IMR-90 (cell line): ENCODE data around the gene SRC. TPM values are rescaled to one million over a fixed set of nuclear protein-coding genes. Genes with fewer than 3 reads are reported as not detected.

Experiments used
- ATAC-seq: fragments of 200-7000 bp; cut with Tn5 transposase; 2 replicates; pipeline ENCODE4 v1.9.1; 2020; ENCODE audit warnings: low read depth, mild to moderate bottlenecking, moderate library complexity
- BruUV-seq: library from RNA; stranded (reverse); fragments of 400-500 nt; replicated peaks from 2 replicates; lab custom pipeline; 2021; lab: Mats Ljungman, UMichigan
- CTCF ChIA-PET: fragments of 300-600 bp; formaldehyde crosslinking; extraction: SDS; loops from one replicate; lab custom pipeline; 2021; ENCODE audit warnings: antibody characterized with exemption; lab: Yijun Ruan, JAX
- POLR2A ChIA-PET: fragments of 300-600 bp; sonication (Branson Sonifier 250); formaldehyde crosslinking; loops from one replicate; lab custom pipeline; 2022; ENCODE audit warnings: antibody characterized with exemption; ENCODE audit not compliant: unreplicated experiment; lab: Charles Lee
- DNase-seq: peaks from one replicate; pipeline ENCODE4 v3.0.0; 2013
- H2AFZ ChIP-seq: replicated peaks from 2 replicates; pipeline ENCODE3; 2013; ENCODE audit warnings: low read length, mild to moderate bottlenecking; ENCODE audit not compliant: poor library complexity
- H2AK5ac ChIP-seq: 2 replicates; pipeline ENCODE4 v1.6.1; 2013; ENCODE audit warnings: low read depth, low read length, inconsistent platforms
- H2AK9ac ChIP-seq: replicated peaks from 2 replicates; pipeline ENCODE3; 2013; ENCODE audit warnings: mild to moderate bottlenecking, low read depth, low read length, moderate library complexity; ENCODE audit not compliant: poor library complexity
- H2BK120ac ChIP-seq: 2 replicates; pipeline ENCODE4 v1.6.1; 2013; ENCODE audit warnings: low read depth, low read length, inconsistent platforms
- H2BK15ac ChIP-seq: 3 replicates; pipeline ENCODE4 v1.6.1; 2013; ENCODE audit warnings: low read depth, low read length, inconsistent platforms
- H2BK20ac ChIP-seq: 2 replicates; pipeline ENCODE4 v1.6.1; 2013; ENCODE audit warnings: low read depth, mild to moderate bottlenecking, inconsistent platforms, low read length, moderate library complexity
- H2BK5ac ChIP-seq: 2 replicates; pipeline ENCODE4 v1.6.1; 2013; ENCODE audit warnings: mild to moderate bottlenecking, low read depth, low read length, inconsistent platforms; ENCODE audit not compliant: poor library complexity, severe bottlenecking
- H3K14ac ChIP-seq: replicated peaks from 2 replicates; pipeline ENCODE4 v1.6.1; 2013; ENCODE audit warnings: low read depth, low read length, inconsistent platforms
- H3K18ac ChIP-seq: 2 replicates; pipeline ENCODE4 v1.6.1; 2013; ENCODE audit warnings: low read depth, low read length, control low read depth
- H3K23ac ChIP-seq: 2 replicates; pipeline ENCODE4 v1.6.1; 2013; ENCODE audit warnings: low read depth, low read length, inconsistent platforms
- H3K27ac ChIP-seq: 2 replicates; pipeline ENCODE4 v1.5.1; 2013; ENCODE audit warnings: mild to moderate bottlenecking, control low read depth, low read length; ENCODE audit not compliant: insufficient read depth
- H3K27me3 ChIP-seq: 2 replicates; pipeline ENCODE4 v1.6.1; 2013; ENCODE audit warnings: low read length; ENCODE audit not compliant: control insufficient read depth, insufficient read depth
- H3K36me3 ChIP-seq: 2 replicates; pipeline ENCODE4 v1.6.1; 2013; ENCODE audit warnings: low read length, mixed read lengths; ENCODE audit not compliant: control insufficient read depth, insufficient read depth
- H3K4ac ChIP-seq: 2 replicates; pipeline ENCODE4 v1.6.1; 2013; ENCODE audit warnings: low read depth, low read length, inconsistent platforms
- H3K4me1 ChIP-seq: 2 replicates; pipeline ENCODE4 v1.6.1; 2013; ENCODE audit warnings: low read length, mixed read lengths; ENCODE audit not compliant: control insufficient read depth, insufficient read depth
- H3K4me2 ChIP-seq: 2 replicates; pipeline ENCODE4 v1.6.1; 2013; ENCODE audit warnings: low read depth, mild to moderate bottlenecking, control low read depth, low read length, moderate library complexity
- H3K4me3 ChIP-seq: 2 replicates; pipeline ENCODE4 v1.5.1; 2013; ENCODE audit warnings: low read depth, mild to moderate bottlenecking, control low read depth, low read length, moderate library complexity; ENCODE audit not compliant: insufficient read depth
- H3K56ac ChIP-seq: 2 replicates; pipeline ENCODE4 v1.6.1; 2013; ENCODE audit warnings: low read length, inconsistent platforms; ENCODE audit not compliant: insufficient read depth; ENCODE audit errors: extremely low read depth
- H3K79me1 ChIP-seq, 2 experiments: 2 replicates each; pipeline ENCODE4 v1.6.1; 2013; ENCODE audit warnings: low read length in 2 of 2, inconsistent platforms in 1 of 2, low read depth in 1 of 2
- H3K9ac ChIP-seq: 2 replicates; pipeline ENCODE4 v1.6.1; 2013; ENCODE audit warnings: low read depth, low read length, control low read depth
- H3K9me1 ChIP-seq: 2 replicates; pipeline ENCODE4 v1.6.1; 2013; ENCODE audit warnings: low read length, inconsistent platforms; ENCODE audit not compliant: insufficient read depth
- H3K9me3 ChIP-seq: 2 replicates; pipeline ENCODE4 v1.6.1; 2013; ENCODE audit warnings: low read length; ENCODE audit not compliant: control insufficient read depth, insufficient read depth
- H4K20me1 ChIP-seq: 2 replicates; pipeline ENCODE4 v1.6.1; 2013; ENCODE audit warnings: low read length, inconsistent platforms; ENCODE audit not compliant: insufficient read depth
- H4K5ac ChIP-seq: 2 replicates; pipeline ENCODE4 v1.6.1; 2013; ENCODE audit warnings: mild to moderate bottlenecking, low read depth, low read length, control low read depth
- H4K8ac ChIP-seq, 2 experiments: 2 replicates each; pipeline ENCODE4 v1.6.1; 2013; ENCODE audit warnings: low read depth in 2 of 2, low read length in 2 of 2, control low read depth in 1 of 2, inconsistent platforms in 1 of 2
- H4K91ac ChIP-seq: 2 replicates; pipeline ENCODE4 v1.6.1; 2013; ENCODE audit warnings: low read depth, low read length, inconsistent platforms; ENCODE audit not compliant: insufficient read depth
- CEBPB ChIP-seq: IDR thresholded peaks from 2 replicates; pipeline ENCODE4 v1.6.1; 2012; ENCODE audit warnings: low read depth, low read length, improper control_type of control experiment
- ELK1 ChIP-seq: fragments of 150-350 bp; IDR thresholded peaks from 2 replicates; pipeline ENCODE4 v1.6.1; 2016; ENCODE audit warnings: low read depth, mild to moderate bottlenecking, low read length, moderate library complexity, borderline replicate concordance
- FOS ChIP-seq: fragments of 150-350 bp; IDR thresholded peaks from 2 replicates; pipeline ENCODE4 v1.6.1; 2016; ENCODE audit warnings: low read depth, low read length
- MAFK ChIP-seq: IDR thresholded peaks from 2 replicates; pipeline ENCODE4 v1.6.1; 2012; ENCODE audit warnings: low read depth, low read length, improper control_type of control experiment
- MAZ ChIP-seq: IDR thresholded peaks from 2 replicates; pipeline ENCODE4 v1.6.1; 2012; ENCODE audit warnings: low read depth, mild to moderate bottlenecking, low read length, improper control_type of control experiment, moderate library complexity, borderline replicate concordance
- USF2 ChIP-seq: fragments of 150-350 bp; IDR thresholded peaks from 2 replicates; pipeline ENCODE4 v1.6.1; 2017; ENCODE audit warnings: mild to moderate bottlenecking, antibody characterized with exemption, low read length, low read depth
- WGBS, 2 experiments: methylation state at CpG; one replicate each; pipeline versions ENCODE4 v1.1.5 to v1.1.7; 2013; ENCODE audit warnings: missing lambda C conversion rate in 2 of 2; ENCODE audit not compliant: insufficient read length in 1 of 2; ENCODE audit errors: extremely low coverage in 2 of 2; 5-methylcytosine and 5-hydroxymethylcytosine counted together
- dilution Hi-C: fragments of 300-500 bp; cut with HindIII; formaldehyde crosslinking; loops from one replicate; pipeline ENCODE4 v1.14.3; 2018; ENCODE audit warnings: low sequenced_read_pairs; ENCODE audit not compliant: unreplicated experiment
- in situ Hi-C: fragments of 300-500 bp; cut with MboI; formaldehyde crosslinking; loops from 3 replicates; pipeline ENCODE4 v1.14.3; 2019; ENCODE audit warnings: low sequenced_read_pairs, inconsistent platforms, mixed read lengths
- intact Hi-C: fragments of 100-400 bp; cut with micrococcal nuclease; formaldehyde crosslinking; loops from 2 replicates; pipeline ENCODE4 v1.10.0; 2022
- polyA plus RNA-seq, 3 experiments: library from polyadenylated mRNA; depleted of rRNA; stranded (reverse); fragments of >200 nt; gene quantifications; 2 replicates each; pipeline ENCODE4 v1.2.3, GENCODE V29; 2012; ENCODE audit warnings: low replicate concordance in 1 of 3
- total RNA-seq: library from RNA; depleted of rRNA; stranded (reverse); fragments of >200 nt; gene quantifications from 2 replicates; pipeline ENCODE4 v1.2.3, GENCODE V29; 2012

The SRC gene
- total and polyA plus RNA-seq, 2 of the 4 experiments (the other 2 are of a cell fraction), result 7.0 to 24.2 TPM

DNA sequence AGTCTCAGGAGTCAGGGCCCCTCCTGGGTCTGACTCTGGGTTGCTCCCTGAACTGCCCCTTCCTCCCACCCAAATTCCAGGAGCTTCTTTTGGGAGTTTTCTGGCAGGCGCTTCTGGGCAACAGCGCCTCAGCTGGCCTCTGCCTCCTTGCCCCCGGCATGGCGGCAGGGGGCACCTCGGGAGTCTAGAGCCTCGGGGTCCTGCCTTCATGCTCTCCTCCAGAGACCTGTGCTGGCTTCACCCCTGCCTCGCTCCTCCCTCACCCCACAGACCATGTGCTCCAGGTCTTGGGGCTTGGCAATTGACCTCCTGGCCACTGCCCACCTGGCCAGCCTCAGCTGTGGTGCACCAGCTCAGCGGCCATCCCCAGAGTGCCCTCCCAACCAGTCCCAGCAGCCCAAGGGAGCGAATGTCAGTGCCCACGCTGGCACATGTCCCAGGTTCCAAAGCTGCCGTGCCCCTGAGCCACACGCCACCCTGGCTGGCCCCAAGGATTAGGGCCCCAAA is 43.4 kb downstream of the SRC start:
- H3K79me1 ChIP-seq, result peaks cover 0 to 8% of the 10 kb centered on the region in 2 experiments; a peak in 1 of 4 replicates
- no peak overlapping the region for H2BK120ac ChIP-seq
- WGBS, 2 experiments, result 95% methylated on average over 11 of the region's 12 CpGs; no CpG with 5 or more reads in 1 of the 2 experiments
- peaks cover 13% of the 10 kb centered on the region; the same call in 1 of the 2 replicates for H4K20me1 ChIP-seq
- DNase-seq (no peak), ATAC-seq (no peak)
- in situ Hi-C loops (loop anchor here (10.0 kb wide), 1 partner anchor 184 kb away; no protein-coding TSS in a partner anchor), dilution Hi-C loops (no loop called here), intact Hi-C loops (no loop called here)
- peaks cover 39% of the 10 kb centered on the region for H3K36me3 ChIP-seq
- H3K18ac ChIP-seq, result no peak overlapping the region
- H3K56ac ChIP-seq, result no peak overlapping the region
- H2AK9ac ChIP-seq, result peak overlapping the region; percentile 65
- no peak overlapping the region for H2BK20ac ChIP-seq
- H3K4me2 ChIP-seq, result no peak overlapping the region
- TF ChIP-seq FOS (no peak), MAZ (no peak), CEBPB (no peak), USF2 (no peak), MAFK (no peak), ELK1 (no peak)
- no peak overlapping the region for H3K4me3 ChIP-seq
- H2AFZ ChIP-seq, result no peak overlapping the region
- H2BK15ac ChIP-seq, result no peak overlapping the region
- H4K91ac ChIP-seq, result no peak overlapping the region
- no peak overlapping the region for H3K4ac ChIP-seq
- no peak overlapping the region for H3K23ac ChIP-seq
- no peak overlapping the region for H3K27ac ChIP-seq
- no peaks in the 10 kb centered on the region for H3K27me3 ChIP-seq
- no peak overlapping the region for H3K9ac ChIP-seq
- H3K14ac ChIP-seq, result no peak overlapping the region
- ChIA-PET POLR2A (no interaction called here), CTCF (interaction anchor here (0.6 kb wide), 1 partner anchor 123 kb away, joined by 3 read pairs; no protein-coding TSS in a partner anchor)
- H2BK5ac ChIP-seq, result no peak overlapping the region
- H4K5ac ChIP-seq, result no peak overlapping the region
- no peaks in the 10 kb centered on the region for H3K9me3 ChIP-seq
- H3K4me1 ChIP-seq, result peaks cover under 1% of the 10 kb centered on the region; the same call in 1 of the 2 replicates
- no peaks in the 10 kb centered on the region for H3K9me1 ChIP-seq
- no TSS peak for BruUV-seq
- no peak overlapping the region for H4K8ac ChIP-seq
- no peak overlapping the region for H2AK5ac ChIP-seq
